Measurements from ENCODE around the gene CARD11.

The CARD11 gene

DNA sequence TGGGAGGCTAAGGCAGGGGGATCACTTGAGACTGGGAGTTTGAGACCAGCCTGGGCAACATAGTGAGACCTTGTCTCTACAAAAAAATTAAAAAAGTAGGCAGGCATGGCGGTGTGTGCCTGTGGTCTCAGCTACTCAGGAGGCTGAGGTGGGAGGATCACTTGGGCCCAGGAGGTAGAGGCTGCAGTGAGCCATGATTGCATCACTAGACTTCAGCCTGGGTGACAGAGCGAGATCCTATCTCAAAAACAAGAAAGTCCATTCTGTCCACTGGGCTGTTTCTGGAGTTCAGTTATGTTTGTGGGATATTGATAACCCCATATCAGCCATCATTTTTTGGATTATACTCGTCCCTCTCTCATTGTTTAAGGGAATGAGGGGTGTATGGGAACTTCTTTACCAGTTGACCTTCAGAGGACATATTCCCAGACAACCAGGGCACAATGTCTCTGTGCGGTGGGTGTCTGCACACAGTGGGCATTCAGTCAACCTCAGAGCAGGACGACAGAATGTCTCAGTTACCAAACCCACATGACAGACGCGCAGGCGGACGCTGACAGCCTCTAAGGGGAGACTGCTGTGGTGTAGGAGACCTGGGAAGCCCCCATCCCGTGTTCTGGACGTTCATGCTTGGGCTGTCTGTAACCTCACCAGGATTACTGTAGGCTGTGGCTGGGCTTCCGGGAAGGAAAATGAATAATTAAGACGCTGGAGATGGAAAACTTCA lies 69.4 kb downstream of the CARD11 start:
- Histone ChIP-seq H3K4me3 (ENCODE audit: low read depth, low read length) (no peak overlapping the region), H3K36me3 (replicated peaks) (no peaks in the 10 kb centered on the region), H3K27me3 (replicated peaks) (peaks cover 7% of the 10 kb centered on the region), H3K27ac (no peak overlapping the region)
- in situ Hi-C loops (cut with HindIII; ENCODE audit: low pct_ligation_motif_present, low sequenced_read_pairs): no loop called here
- DNase-seq: no peak
- TF ChIP-seq CTCF (IDR thresholded peaks at IDR 0.05; ENCODE audit: low read depth, low read length, missing control alignments): no peak

DNA sequence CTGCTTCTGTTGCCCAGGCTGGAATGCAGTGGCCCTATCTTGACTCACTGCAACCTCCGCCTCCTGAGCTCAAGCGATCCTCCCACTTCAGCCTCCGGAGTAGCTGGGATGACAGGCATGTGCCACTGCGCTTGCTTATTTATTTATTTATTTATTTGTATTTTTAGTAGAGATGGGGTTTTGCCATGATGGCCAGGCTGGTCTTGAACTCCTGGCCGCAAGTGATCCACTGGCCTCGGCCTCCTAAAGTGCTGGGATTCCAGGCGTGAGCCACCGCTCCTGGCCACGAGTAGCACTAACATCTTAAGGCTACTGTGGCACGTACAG lies 70.9 kb downstream of the CARD11 start:
- no peak for DNase-seq

DNA sequence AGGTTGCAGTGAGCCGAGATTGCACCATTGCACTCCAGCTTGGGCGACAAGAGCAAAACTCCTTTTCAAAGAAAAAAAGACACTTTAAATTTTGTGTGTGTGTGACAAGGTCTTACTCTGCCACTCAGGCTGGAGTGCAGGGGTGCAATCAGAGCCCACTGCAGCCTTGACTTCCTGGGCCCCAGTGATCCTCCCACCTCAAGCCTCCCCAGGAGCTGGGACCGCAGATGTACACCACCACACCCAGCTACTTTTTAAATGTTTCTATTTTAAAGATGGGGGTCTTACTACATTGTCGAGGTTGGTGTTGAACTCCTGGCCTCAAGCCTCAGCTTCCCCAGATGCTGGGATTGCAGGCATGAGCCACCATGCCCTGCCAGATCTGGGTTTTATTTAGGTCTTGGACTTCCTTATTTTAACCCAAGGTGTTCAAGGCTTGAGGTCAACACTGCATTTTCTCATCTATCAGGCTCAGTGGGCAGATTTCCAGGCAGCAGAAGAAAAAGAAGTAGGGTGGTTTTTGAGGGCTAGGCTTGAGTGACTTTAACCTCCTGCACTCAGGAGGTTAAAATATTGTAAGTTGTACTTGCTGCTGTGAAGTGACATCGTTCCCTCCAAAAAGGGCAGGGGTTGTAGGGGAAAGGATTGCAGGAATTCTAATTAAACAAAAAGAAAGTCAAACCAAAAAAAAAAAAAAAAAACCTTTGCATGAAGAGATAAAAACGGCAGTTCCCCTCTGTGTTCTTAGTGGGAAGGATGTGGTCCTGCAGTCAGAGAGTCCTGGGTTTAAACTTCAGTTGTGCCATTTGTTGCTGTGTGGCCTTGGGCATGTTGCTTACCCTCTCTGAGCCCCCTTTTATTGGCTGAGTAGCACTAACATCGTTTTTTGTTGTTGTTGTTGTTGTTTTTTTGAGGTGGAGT lies 71.5 kb downstream of the CARD11 start:
- Histone ChIP-seq H3K27me3 (replicated peaks) (no peaks in the 10 kb centered on the region), H3K27ac (no peak overlapping the region), H3K4me3 (ENCODE audit: low read depth, low read length) (no peak overlapping the region), H3K36me3 (replicated peaks) (no peaks in the 10 kb centered on the region)
- in situ Hi-C loops (cut with HindIII; ENCODE audit: low pct_ligation_motif_present, low sequenced_read_pairs): no loop called here
- TF ChIP-seq CTCF (IDR thresholded peaks at IDR 0.05; ENCODE audit: low read depth, low read length, missing control alignments): no peak
- no peak for DNase-seq

More for the DNA sequence above, 70.9 kb downstream of the CARD11 start:
- Histone ChIP-seq H3K4me3 (ENCODE audit: low read depth, low read length) (no peak overlapping the region), H3K27me3 (replicated peaks) (no peaks in the 10 kb centered on the region), H3K27ac (no peak overlapping the region), H3K36me3 (replicated peaks) (no peaks in the 10 kb centered on the region)
- in situ Hi-C loops (cut with HindIII; ENCODE audit: low pct_ligation_motif_present, low sequenced_read_pairs): no loop called here
- TF ChIP-seq CTCF (IDR thresholded peaks at IDR 0.05; ENCODE audit: low read depth, low read length, missing control alignments): no peak

- Histone ChIP-seq H3K4me3 (ENCODE audit: low read depth, low read length) (no peak overlapping the region), H3K27me3 (replicated peaks) (no peaks in the 10 kb centered on the region), H3K36me3 (replicated peaks) (no peaks in the 10 kb centered on the region), H3K27ac (no peak overlapping the region)
- TF ChIP-seq CTCF (IDR thresholded peaks at IDR 0.05; ENCODE audit: low read depth, low read length, missing control alignments): no peak
- in situ Hi-C loops (cut with HindIII; ENCODE audit: low pct_ligation_motif_present, low sequenced_read_pairs): no loop called here
- no peak for DNase-seq
Observed at GRCh38 chr7:2970861-2971260, 72.8 kb downstream of the CARD11 start.

DNA sequence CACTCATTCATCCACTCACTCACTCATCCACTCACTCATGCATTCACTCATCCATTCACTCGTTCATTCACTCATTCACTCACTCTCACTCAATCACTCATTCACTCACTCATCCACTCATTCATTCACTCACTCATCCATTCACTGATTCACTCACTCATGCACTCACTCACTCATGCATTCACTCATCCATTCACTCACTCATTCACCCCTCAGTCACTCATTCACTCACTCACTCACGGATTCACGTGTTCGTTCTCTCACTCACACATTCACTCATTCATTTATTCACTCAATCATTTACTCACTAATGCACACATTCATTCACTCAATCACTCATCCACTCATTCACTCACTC lies 73.4 kb downstream of the CARD11 start:
- no peaks in the 10 kb centered on the region for H3K27me3 ChIP-seq (replicated peaks)
- no peak for DNase-seq
- H3K36me3 ChIP-seq (replicated peaks): no peaks in the 10 kb centered on the region
- no peak for TF ChIP-seq CTCF (IDR thresholded peaks at IDR 0.05; ENCODE audit: low read depth, low read length, missing control alignments)
- no peak overlapping the region for H3K27ac ChIP-seq
- no peak overlapping the region for H3K4me3 ChIP-seq (ENCODE audit: low read depth, low read length)
- in situ Hi-C loops (cut with HindIII; ENCODE audit: low pct_ligation_motif_present, low sequenced_read_pairs): no loop called here

Data from brain microvascular endothelial cell (primary cell).